Measurements from ENCODE around the gene FER1L5. TPM values are rescaled to one million over a fixed set of nuclear protein-coding genes. Genes with fewer than 3 reads are reported as not detected.
A peak's percentile ranks its signal among the peaks of the same experiment; 100 is the strongest.

FER1L5 gene
- total and polyA plus RNA-seq, 9 of the 15 experiments (the other 6 are each of a cell fraction or from before 2014, with no cell fraction given) = 0.01 TPM; not detected in 6

DNA sequence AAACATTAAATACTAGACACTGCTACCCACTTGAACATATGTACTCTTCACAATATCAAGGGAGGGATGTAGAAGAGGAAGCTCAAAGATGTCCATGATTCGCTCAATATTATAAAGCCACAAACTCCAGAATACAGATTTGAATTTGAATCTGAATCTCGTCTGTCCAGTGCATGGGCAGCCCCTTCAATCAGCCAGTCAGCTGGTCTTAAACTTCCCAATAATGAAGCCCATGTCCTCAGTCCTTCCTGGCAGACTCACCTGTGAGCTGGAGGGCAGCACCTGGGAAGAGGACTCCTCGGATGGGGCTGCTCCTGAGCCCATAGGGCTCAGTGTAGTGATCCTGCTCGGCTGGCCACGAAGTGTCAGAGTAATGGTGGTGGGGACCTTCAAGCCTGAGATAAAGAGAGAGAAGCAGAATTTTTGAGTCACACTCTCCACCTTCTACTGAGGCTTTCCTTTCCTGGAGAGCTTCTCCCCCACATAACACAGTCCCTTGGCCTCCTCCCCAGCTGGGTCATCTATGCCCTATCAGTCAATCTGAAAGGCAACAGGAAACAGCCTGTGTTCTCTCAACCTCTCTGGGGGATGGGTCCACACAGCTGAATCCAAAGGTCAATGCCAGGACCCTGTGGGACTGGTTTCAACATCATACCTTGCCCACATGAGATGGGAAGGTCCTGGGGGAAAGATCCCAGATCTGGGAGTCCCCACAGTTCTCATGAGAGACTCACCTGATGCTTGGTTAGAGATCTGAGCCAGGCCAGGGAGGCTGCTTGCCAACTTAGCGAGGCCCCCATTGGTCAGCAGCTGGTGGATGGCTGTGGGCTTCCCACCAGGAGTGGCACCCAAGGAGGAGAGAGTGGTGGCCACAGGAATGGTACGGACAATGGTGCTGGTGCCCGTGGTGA is 40.9 kb upstream of the FER1L5 start (continued):
- TF ChIP-seq, protein P1, sequence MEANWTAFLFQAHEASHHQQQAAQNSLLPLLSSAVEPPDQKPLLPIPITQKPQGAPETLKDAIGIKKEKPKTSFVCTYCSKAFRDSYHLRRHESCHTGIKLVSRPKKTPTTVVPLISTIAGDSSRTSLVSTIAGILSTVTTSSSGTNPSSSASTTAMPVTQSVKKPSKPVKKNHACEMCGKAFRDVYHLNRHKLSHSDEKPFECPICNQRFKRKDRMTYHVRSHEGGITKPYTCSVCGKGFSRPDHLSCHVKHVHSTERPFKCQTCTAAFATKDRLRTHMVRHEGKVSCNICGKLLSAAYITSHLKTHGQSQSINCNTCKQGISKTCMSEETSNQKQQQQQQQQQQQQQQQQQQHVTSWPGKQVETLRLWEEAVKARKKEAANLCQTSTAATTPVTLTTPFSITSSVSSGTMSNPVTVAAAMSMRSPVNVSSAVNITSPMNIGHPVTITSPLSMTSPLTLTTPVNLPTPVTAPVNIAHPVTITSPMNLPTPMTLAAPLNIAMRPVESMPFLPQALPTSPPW (CRISPR knock-in tag; IDR thresholded peaks at IDR 0.05) = peak; percentile 50; the same call in 1 of the 2 replicates
- TF ChIP-seq TGIF2 (CRISPR knock-in tag; IDR thresholded peaks at IDR 0.05) = no peak
- no peak for TF ChIP-seq GTF3C2 (IDR thresholded peaks at IDR 0.05; ENCODE audit: borderline replicate concordance, extremely low read depth, insufficient read length)
- TF ChIP-seq SMARCA4 (IDR thresholded peaks at IDR 0.05) = 0 out of 2 replicates have a peak, but pooled peaks have one; percentile 32
- TF ChIP-seq FOSL1 (tag; conservative IDR thresholded peaks at IDR 0.05) = peak; percentile 62
- TF ChIP-seq RCOR1 (IDR thresholded peaks at IDR 0.05; ENCODE audit: borderline replicate concordance in 1 of 2, low read depth in 2 of 2, low read length in 2 of 2) = 0 out of 4 replicates have a peak, but pooled peaks of 1 of the 2 experiments have one; percentile 8
- TF ChIP-seq ETV6 (IDR thresholded peaks at IDR 0.05; ENCODE audit: borderline replicate concordance in 1 of 2, low read depth in 2 of 2, low read length in 1 of 2) = no peak
- TF ChIP-seq ETV6 (CRISPR knock-in tag; IDR thresholded peaks at IDR 0.05; ENCODE audit: borderline replicate concordance) = no peak
- peak in 1 of 2 experiments; percentile 39; a peak in 2 of 4 replicates for TF ChIP-seq MAZ (CRISPR knock-in tag; conservative IDR thresholded peaks at IDR 0.05 in 1 of 2, IDR thresholded peaks at IDR 0.05 in 1 of 2)
- TF ChIP-seq MEIS2 (IDR thresholded peaks at IDR 0.05; ENCODE audit: partially characterized antibody) = peak; percentile 40
- TF ChIP-seq, protein P2, sequence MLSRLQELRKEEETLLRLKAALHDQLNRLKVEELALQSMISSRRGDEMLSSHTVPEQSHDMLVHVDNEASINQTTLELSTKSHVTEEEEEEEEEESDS (CRISPR knock-in tag; IDR thresholded peaks at IDR 0.05) = no peak
- no peak for TF ChIP-seq NFATC3 (IDR thresholded peaks at IDR 0.05)
- TF ChIP-seq POU5F1 (IDR thresholded peaks at IDR 0.05; ENCODE audit: borderline replicate concordance, low read depth, low read length, partially characterized antibody) = no peak
- no peak for TF ChIP-seq ZFPM2 (CRISPR knock-in tag; IDR thresholded peaks at IDR 0.05)
